Hematopoietic multipotent progenitor cell treated with erythropoietin and hydrocortisone succinate and interleukin-3 and kit ligand, for 6 days (in vitro differentiated cells): Measurements from ENCODE around the gene NAPEPLD.
A peak's percentile ranks its signal among the peaks of the same experiment; 100 is the strongest.
"Not testable (repeated sequence)": the region's sequence is repeated elsewhere in the genome, so short reads cannot be mapped to it uniquely, and the experiment has no call there.

Experiments used
- DNase-seq: peaks from one replicate; pipeline ENCODE4 v3.0.0-alpha.2; 2015

NAPEPLD gene

GRCh38 chr7:103106005-103106702 is 42.7 kb downstream of the NAPEPLD start:
- DNase-seq: no peak

- no peak for DNase-seq
Measured at GRCh38 chr7:103101543-103101942, 47.4 kb downstream of the NAPEPLD start.

GRCh38 chr7:103100348-103100747 is 48.6 kb downstream of the NAPEPLD start:
- no peak for DNase-seq

GRCh38 chr7:103097041-103097440 is 51.9 kb downstream of the NAPEPLD start:
- DNase-seq: peak; percentile 59

GRCh38 chr7:103095558-103095957 is 53.3 kb downstream of the NAPEPLD start:
- not testable (repeated sequence) for DNase-seq

- peak; percentile 55 for DNase-seq
Measured at GRCh38 chr7:103094102-103094501, 54.8 kb downstream of the NAPEPLD start.

- DNase-seq: no peak
Measured at GRCh38 chr7:103093429-103093828, 55.5 kb downstream of the NAPEPLD start.

GRCh38 chr7:103092321-103092720 is 56.6 kb downstream of the NAPEPLD start:
- not testable (repeated sequence) for DNase-seq

- no peak for DNase-seq
Measured at GRCh38 chr7:103083210-103083609, 65.7 kb downstream of the NAPEPLD start.

GRCh38 chr7:103082497-103082896 is 66.4 kb downstream of the NAPEPLD start:
- no peak for DNase-seq

- no peak for DNase-seq
Measured at GRCh38 chr7:103080923-103081322, 68.0 kb downstream of the NAPEPLD start.

- DNase-seq: no peak
Measured at GRCh38 chr7:103079836-103080235, 69.1 kb downstream of the NAPEPLD start.

GRCh38 chr7:103078226-103078625 is 70.7 kb downstream of the NAPEPLD start:
- DNase-seq: not testable (repeated sequence)

GRCh38 chr7:103077318-103077717 is 71.6 kb downstream of the NAPEPLD start:
- no peak for DNase-seq

- DNase-seq: no peak
Measured at GRCh38 chr7:103076764-103077163, 72.1 kb downstream of the NAPEPLD start.

GRCh38 chr7:103075337-103075918 is 73.5 kb downstream of the NAPEPLD start:
- DNase-seq: peak; percentile 62

- peak; percentile 95 for DNase-seq
Measured at GRCh38 chr7:103074519-103075336, 74.2 kb downstream of the NAPEPLD start, which contains the start of the genes ARMC10 and FBXL13. Gene ARMC10, plus strand, starts transcription at chr7:103075140. Its CDS starts 133 bp downstream, at chr7:103075273. Gene FBXL13, minus strand, starts transcription at chr7:103074796.

GRCh38 chr7:103073989-103074518 is 74.8 kb downstream of the NAPEPLD start:
- DNase-seq: peak; percentile 23

- DNase-seq: no peak
Measured at GRCh38 chr7:103071000-103071399, 77.9 kb downstream of the NAPEPLD start.

GRCh38 chr7:103068414-103069403 is 80.2 kb downstream of the NAPEPLD start:
- DNase-seq: no peak

- peak; percentile 83 for DNase-seq
Measured at GRCh38 chr7:103065667-103066066, 83.2 kb downstream of the NAPEPLD start.

GRCh38 chr7:103063895-103064294 is 85.0 kb downstream of the NAPEPLD start:
- DNase-seq: no peak
